HEK293 (cell line): Measurements from ENCODE around the gene RBMS1.

ENCODE experiments used
- CTCF ChIA-PET: fragments of 350-600 bp; formaldehyde crosslinking; extraction: SDS; loops from one replicate; lab custom pipeline; 2021; ENCODE audit warnings: antibody characterized with exemption; lab: Yijun Ruan, JAX
- POLR2A ChIA-PET: fragments of 300-600 bp; formaldehyde crosslinking; extraction: SDS; loops from one replicate; lab custom pipeline; 2020; ENCODE audit warnings: antibody characterized with exemption, inconsistent platforms; lab: Yijun Ruan, JAX
- H3K27ac ChIP-seq: fragments of 200-500 bp; sonication (Bioruptor generic); 2 replicates; pipeline ENCODE4 v1.5.1; 2014; ENCODE audit warnings: low read depth, low read length, control low read depth, inconsistent platforms; ENCODE audit errors: extremely low read depth
- H3K36me3 ChIP-seq, 2 experiments: fragments of 200-500 bp in 1 of 2; sonication (Bioruptor generic) in 1 of 2; 1 replicate in 1 of 2; 2 replicates in 1 of 2; pipeline ENCODE4 v1.5.1; 2014 to 2017; ENCODE audit warnings: inconsistent platforms in 2 of 2, low read length in 2 of 2; ENCODE audit not compliant: control insufficient read depth in 2 of 2, insufficient read depth in 1 of 2
- H3K4me1 ChIP-seq: fragments of 200-500 bp; sonication (Bioruptor generic); 2 replicates; pipeline ENCODE4 v1.5.1; 2014; ENCODE audit warnings: mild to moderate bottlenecking, low read length, inconsistent platforms; ENCODE audit not compliant: control insufficient read depth, insufficient read depth
- H3K4me3 ChIP-seq: 2 replicates; pipeline ENCODE4 v1.5.1; 2011; ENCODE audit warnings: low read depth, mild to moderate bottlenecking, control low read depth, low read length, moderate library complexity
- H3K9me3 ChIP-seq: fragments of 200-500 bp; sonication (Bioruptor generic); 2 replicates; pipeline ENCODE4 v1.5.1; 2014; ENCODE audit warnings: low read depth, low read length, inconsistent platforms; ENCODE audit not compliant: control insufficient read depth, insufficient read depth
- HOXD13 ChIP-seq: sonication (generic); formaldehyde crosslinking; IDR thresholded peaks from 2 replicates; pipeline ENCODE4 v1.8.0; 2022; ENCODE audit warnings: missing genetic modification reagents, borderline replicate concordance
- KLF16 ChIP-seq: fragments of 450-650 bp; formaldehyde crosslinking; IDR thresholded peaks from 2 replicates; pipeline ENCODE4 v1.5.1; 2017; ENCODE audit warnings: missing biosample characterization, missing genetic modification characterization
- KLF8 ChIP-seq: fragments of 450-650 bp; formaldehyde crosslinking; IDR thresholded peaks from 2 replicates; pipeline ENCODE4 v1.5.1; 2016; ENCODE audit warnings: missing biosample characterization, missing genetic modification characterization
- OVOL3 ChIP-seq: fragments of 450-650 bp; formaldehyde crosslinking; IDR thresholded peaks from 2 replicates; pipeline ENCODE4 v1.5.1; 2016; ENCODE audit warnings: missing biosample characterization, missing genetic modification characterization
- REST ChIP-seq: fragments of 450-650 bp; formaldehyde crosslinking; IDR thresholded peaks from 2 replicates; pipeline ENCODE4 v1.5.1; 2016; ENCODE audit warnings: missing biosample characterization, missing genetic modification characterization
- SCRT2 ChIP-seq: fragments of 450-650 bp; formaldehyde crosslinking; IDR thresholded peaks from 2 replicates; pipeline ENCODE4 v1.5.1; 2016; ENCODE audit warnings: missing biosample characterization, missing genetic modification characterization
- SETDB1 ChIP-seq: IDR thresholded peaks from one replicate; pipeline ENCODE4 v1.6.1; 2017; ENCODE audit warnings: mild to moderate bottlenecking, low read length, moderate library complexity, mixed read lengths; ENCODE audit not compliant: insufficient read length
- ZBTB48 ChIP-seq: fragments of 450-650 bp; formaldehyde crosslinking; IDR thresholded peaks from 2 replicates; pipeline ENCODE4 v1.5.1; 2016; ENCODE audit warnings: missing biosample characterization, missing genetic modification characterization
- ZFP41 ChIP-seq: fragments of 450-650 bp; formaldehyde crosslinking; IDR thresholded peaks from 2 replicates; pipeline ENCODE4 v1.5.1; 2016; ENCODE audit warnings: missing biosample characterization, missing genetic modification characterization, borderline replicate concordance
- ZNF10 ChIP-seq: fragments of 450-650 bp; formaldehyde crosslinking; IDR thresholded peaks from 2 replicates; pipeline ENCODE4 v1.5.1; 2017; ENCODE audit warnings: missing biosample characterization, missing genetic modification characterization
- ZNF112 ChIP-seq: fragments of 450-650 bp; formaldehyde crosslinking; IDR thresholded peaks from 2 replicates; pipeline ENCODE4 v1.5.0; 2017; ENCODE audit warnings: missing biosample characterization, missing genetic modification characterization
- ZNF223 ChIP-seq: fragments of 450-650 bp; formaldehyde crosslinking; IDR thresholded peaks from 2 replicates; pipeline ENCODE4 v1.5.1; 2016; ENCODE audit warnings: missing biosample characterization, missing genetic modification characterization
- ZNF23 ChIP-seq: fragments of 450-650 bp; formaldehyde crosslinking; IDR thresholded peaks from 2 replicates; pipeline ENCODE4 v1.5.1; 2016; ENCODE audit warnings: missing biosample characterization, missing genetic modification characterization, borderline replicate concordance
- ZNF302 ChIP-seq: fragments of 450-650 bp; formaldehyde crosslinking; IDR thresholded peaks from 2 replicates; pipeline ENCODE4 v1.5.1; 2016; ENCODE audit warnings: missing biosample characterization, missing genetic modification characterization, low read depth
- ZNF335 ChIP-seq: fragments of 450-650 bp; formaldehyde crosslinking; conservative IDR thresholded peaks from 2 replicates; pipeline ENCODE4 v1.5.1; 2016; ENCODE audit warnings: missing biosample characterization, missing genetic modification characterization
- ZNF354C ChIP-seq: fragments of 450-650 bp; formaldehyde crosslinking; IDR thresholded peaks from 2 replicates; pipeline ENCODE4 v1.5.1; 2016; ENCODE audit warnings: missing biosample characterization, missing genetic modification characterization, low read depth, borderline replicate concordance
- ZNF394 ChIP-seq: fragments of 450-650 bp; formaldehyde crosslinking; IDR thresholded peaks from 2 replicates; pipeline ENCODE4 v1.5.1; 2016; ENCODE audit warnings: missing biosample characterization, missing genetic modification characterization, mild to moderate bottlenecking, moderate library complexity, borderline replicate concordance
- ZNF473 ChIP-seq: fragments of 450-650 bp; formaldehyde crosslinking; IDR thresholded peaks from 2 replicates; pipeline ENCODE4 v1.5.1; 2017; ENCODE audit warnings: missing biosample characterization, missing genetic modification characterization
- ZNF501 ChIP-seq: fragments of 450-650 bp; formaldehyde crosslinking; IDR thresholded peaks from 2 replicates; pipeline ENCODE4 v1.5.1; 2016; ENCODE audit warnings: missing biosample characterization, missing genetic modification characterization
- ZNF521 ChIP-seq: fragments of 450-650 bp; formaldehyde crosslinking; IDR thresholded peaks from 2 replicates; pipeline ENCODE4 v1.5.1; 2017; ENCODE audit warnings: missing biosample characterization, mild to moderate bottlenecking, missing genetic modification characterization
- ZNF660 ChIP-seq: fragments of 450-650 bp; IDR thresholded peaks from 2 replicates; pipeline ENCODE4 v1.5.1; 2018; ENCODE audit warnings: missing biosample characterization, mild to moderate bottlenecking, missing genetic modification characterization
- ZNF677 ChIP-seq: fragments of 450-650 bp; IDR thresholded peaks from 2 replicates; pipeline ENCODE4 v1.5.0; 2018; ENCODE audit warnings: missing biosample characterization, mild to moderate bottlenecking, missing genetic modification characterization, moderate library complexity
- ZNF768 ChIP-seq: fragments of 450-650 bp; formaldehyde crosslinking; IDR thresholded peaks from 2 replicates; pipeline ENCODE4 v1.5.1; 2018; ENCODE audit warnings: missing biosample characterization, mild to moderate bottlenecking, missing genetic modification characterization
- ZSCAN4 ChIP-seq: fragments of 450-650 bp; formaldehyde crosslinking; IDR thresholded peaks from 2 replicates; pipeline ENCODE4 v1.5.1; 2017; ENCODE audit warnings: missing biosample characterization, missing genetic modification characterization

The RBMS1 gene

GRCh38 chr2:160379399-160379798 lies 114.2 kb downstream of the RBMS1 start:
- H3K9me3 ChIP-seq = no peaks in the 10 kb centered on the region
- TF ChIP-seq ZFP41 (tag by site-specific recombination) (no peak), ZSCAN4 (tag by site-specific recombination) (no peak), ZNF473 (tag by site-specific recombination) (no peak)
- peaks cover 25% of the 10 kb centered on the region for H3K4me1 ChIP-seq
- CTCF ChIA-PET = no interaction called here
- H3K27ac ChIP-seq = no peak overlapping the region
- POLR2A ChIA-PET = interaction anchor here (0.7 kb wide), 1 partner anchor 35 kb away, joined by 5 read pairs; no protein-coding TSS in a partner anchor
- H3K36me3 ChIP-seq = no peaks in the 10 kb centered on the region
- H3K4me3 ChIP-seq = no peak overlapping the region

GRCh38 chr2:160377204-160377995 lies 116.2 kb downstream of the RBMS1 start:
- Histone ChIP-seq H3K4me1 (peaks cover 36% of the 10 kb centered on the region), H3K27ac (no peak overlapping the region)

GRCh38 chr2:160376576-160376975 lies 117.0 kb downstream of the RBMS1 start:
- Histone ChIP-seq H3K4me1 (peaks cover 40% of the 10 kb centered on the region), H3K36me3 (no peaks in the 10 kb centered on the region), H3K9me3 (no peaks in the 10 kb centered on the region), H3K27ac (no peak overlapping the region), H3K4me3 (no peak overlapping the region)
- CTCF ChIA-PET = interaction anchor here (1.0 to 1.2 kb wide), 2 partner anchors 11 to 23 kb away, joined by 3 read pairs; no protein-coding TSS in a partner anchor
- TF ChIP-seq ZBTB48 (tag by site-specific recombination) = no peak
- TF ChIP-seq ZNF521 = no peak
- TF ChIP-seq ZNF660 (tag by site-specific recombination) = no peak
- no peak for TF ChIP-seq OVOL3 (tag by site-specific recombination)
- TF ChIP-seq ZNF112 (tag by site-specific recombination) = no peak
- TF ChIP-seq ZNF10 (tag by site-specific recombination) = no peak
- TF ChIP-seq ZNF677 = no peak
- no peak for TF ChIP-seq KLF8 (tag by site-specific recombination)
- no peak for TF ChIP-seq ZNF768
- no peak for TF ChIP-seq ZNF23 (tag by site-specific recombination)
- no peak for TF ChIP-seq HOXD13 (CRISPR knock-in tag)
- POLR2A ChIA-PET = no interaction called here

More at GRCh38 chr2:160377204-160377995, 116.2 kb downstream of the RBMS1 start:
- H3K36me3 ChIP-seq = no peaks in the 10 kb centered on the region
- TF ChIP-seq ZNF302 = no peak
- TF ChIP-seq SCRT2 (tag by site-specific recombination) = no peak
- no peak for TF ChIP-seq ZNF223
- TF ChIP-seq REST (tag by site-specific recombination) = no peak
- no peak for TF ChIP-seq ZNF501
- TF ChIP-seq ZNF335 = no peak
- no peak for TF ChIP-seq KLF16
- TF ChIP-seq SETDB1 = no peak
- TF ChIP-seq ZNF354C (tag by site-specific recombination) = no peak
- TF ChIP-seq ZNF394 (tag by site-specific recombination) = no peak
- CTCF ChIA-PET = interaction anchor here (0.6 to 1.2 kb wide), 3 partner anchors 24 to 1493 kb away, joined by 3 to 4 read pairs (median 3); no protein-coding TSS in a partner anchor
- no peak overlapping the region for H3K4me3 ChIP-seq
- POLR2A ChIA-PET = no interaction called here
- no peaks in the 10 kb centered on the region for H3K9me3 ChIP-seq
